T-helper 2 cell treated with Interferon-gamma antibody and Interleukin-4, amounts not matched to agents 5 μg/mL and 100 μg/mL, for 36 hours (primary cell): ENCODE data around the gene ANKRD10.
"Not testable (repeated sequence)": the region's sequence is repeated elsewhere in the genome, so short reads cannot be mapped to it uniquely, and the experiment has no call there.

Experiments used
- DNase-seq: peaks from one replicate; pipeline ENCODE4 v3.0.0; 2021; ENCODE audit warnings: low spot score
- H3K27ac Mint-ChIP-seq: one replicate; pipeline ENCODE4 v1.8.0; 2021; ENCODE audit warnings: mild to moderate bottlenecking, mixed read lengths
- H3K27me3 Mint-ChIP-seq: one replicate; pipeline ENCODE4 v1.8.0; 2021; ENCODE audit warnings: low read depth, mixed read lengths
- H3K36me3 Mint-ChIP-seq: one replicate; pipeline ENCODE4 v1.8.0; 2021; ENCODE audit warnings: low read depth, mixed read lengths
- H3K4me1 Mint-ChIP-seq: one replicate; pipeline ENCODE4 v1.8.0; 2021; ENCODE audit warnings: low read depth, mixed read lengths
- H3K4me3 Mint-ChIP-seq: one replicate; pipeline ENCODE4 v1.8.0; 2022; ENCODE audit warnings: mild to moderate bottlenecking, moderate library complexity, mixed read lengths
- H3K9me3 Mint-ChIP-seq: one replicate; pipeline ENCODE4 v1.8.0; 2021; ENCODE audit warnings: mixed read lengths

ANKRD10 gene

GRCh38 chr13:110915057-110915873 lies at the start of gene ANKRD10:
Gene ANKRD10, minus strand, starts transcription at chr13:110915069. Its CDS starts 135 bp downstream, at chr13:110914934.
- peak; percentile 99 for DNase-seq
- Mint-ChIP-seq H3K36me3 (peaks cover 13% of the 10 kb centered on the region), H3K27me3 (no peaks in the 10 kb centered on the region), H3K9me3 (no peaks in the 10 kb centered on the region), H3K4me3 (peak within 1 kb of the TSS; percentile 92), H3K27ac (peak within 1 kb of the TSS; percentile 95), H3K4me1 (peaks cover 41% of the 10 kb centered on the region)

GRCh38 chr13:110964229-110965037 lies 49.6 kb upstream of the ANKRD10 start:
- H3K9me3 Mint-ChIP-seq: peaks cover 77% of the 10 kb centered on the region
- peaks cover 27% of the 10 kb centered on the region for H3K36me3 Mint-ChIP-seq
- peaks cover 23% of the 10 kb centered on the region for H3K4me1 Mint-ChIP-seq
- no peak overlapping the region for H3K4me3 Mint-ChIP-seq
- no peak for DNase-seq
- peak overlapping the region; percentile 83 for H3K27ac Mint-ChIP-seq
- H3K27me3 Mint-ChIP-seq: peaks cover 2% of the 10 kb centered on the region

- H3K27me3 Mint-ChIP-seq: no peaks in the 10 kb centered on the region
- peak overlapping the region; percentile 10 for H3K27ac Mint-ChIP-seq
- peaks cover 27% of the 10 kb centered on the region for H3K36me3 Mint-ChIP-seq
- no peak for DNase-seq
- H3K4me3 Mint-ChIP-seq: no peak overlapping the region
- peaks cover 76% of the 10 kb centered on the region for H3K9me3 Mint-ChIP-seq
- peaks cover 23% of the 10 kb centered on the region for H3K4me1 Mint-ChIP-seq
These were observed 48.7 kb upstream of the ANKRD10 start for GRCh38 chr13:110963554-110963970.

- Mint-ChIP-seq H3K9me3 (peaks cover 63% of the 10 kb centered on the region), H3K27ac (no peak overlapping the region), H3K36me3 (peaks cover 22% of the 10 kb centered on the region), H3K27me3 (no peaks in the 10 kb centered on the region), H3K4me3 (no peak overlapping the region), H3K4me1 (peaks cover 23% of the 10 kb centered on the region)
- DNase-seq: no peak
These were observed 47.1 kb upstream of the ANKRD10 start for GRCh38 chr13:110961959-110962358.

GRCh38 chr13:110960204-110960603 lies 45.3 kb upstream of the ANKRD10 start:
- Mint-ChIP-seq H3K4me3 (no peak overlapping the region), H3K4me1 (peaks cover 13% of the 10 kb centered on the region), H3K9me3 (peaks cover 47% of the 10 kb centered on the region), H3K27ac (no peak overlapping the region), H3K27me3 (no peaks in the 10 kb centered on the region), H3K36me3 (peaks cover 12% of the 10 kb centered on the region)
- no peak for DNase-seq

- DNase-seq: no peak
- Mint-ChIP-seq H3K4me1 (peaks cover 5% of the 10 kb centered on the region), H3K27ac (no peak overlapping the region), H3K9me3 (peaks cover 27% of the 10 kb centered on the region), H3K36me3 (peaks cover 6% of the 10 kb centered on the region), H3K27me3 (no peaks in the 10 kb centered on the region), H3K4me3 (no peak overlapping the region)
These were observed 43.1 kb upstream of the ANKRD10 start for GRCh38 chr13:110957931-110958330.

GRCh38 chr13:110957181-110957884 lies 42.5 kb upstream of the ANKRD10 start:
- H3K4me1 Mint-ChIP-seq: peaks cover 5% of the 10 kb centered on the region
- DNase-seq: no peak
- H3K9me3 Mint-ChIP-seq: peaks cover 21% of the 10 kb centered on the region

GRCh38 chr13:110956216-110956615 lies 41.3 kb upstream of the ANKRD10 start:
- DNase-seq, H3K4me1 Mint-ChIP-seq, H3K27me3 Mint-ChIP-seq, H3K4me3 Mint-ChIP-seq, H3K27ac Mint-ChIP-seq, H3K36me3 Mint-ChIP-seq: not testable (repeated sequence)
- peaks cover 15% of the 10 kb centered on the region for H3K9me3 Mint-ChIP-seq

More at GRCh38 chr13:110957181-110957884, 42.5 kb upstream of the ANKRD10 start:
- H3K4me3 Mint-ChIP-seq: no peak overlapping the region
- no peaks in the 10 kb centered on the region for H3K27me3 Mint-ChIP-seq
- no peak overlapping the region for H3K27ac Mint-ChIP-seq
- H3K36me3 Mint-ChIP-seq: peaks cover 3% of the 10 kb centered on the region

GRCh38 chr13:110955608-110956007 lies 40.7 kb upstream of the ANKRD10 start:
- H3K9me3 Mint-ChIP-seq: peaks cover 13% of the 10 kb centered on the region
- not testable (repeated sequence) for H3K36me3 Mint-ChIP-seq, H3K27me3 Mint-ChIP-seq, H3K4me3 Mint-ChIP-seq, H3K27ac Mint-ChIP-seq, H3K4me1 Mint-ChIP-seq, DNase-seq

- H3K27ac Mint-ChIP-seq: peak overlapping the region; percentile 20
- H3K9me3 Mint-ChIP-seq: peaks cover 10% of the 10 kb centered on the region
- H3K4me1 Mint-ChIP-seq, H3K36me3 Mint-ChIP-seq, H3K4me3 Mint-ChIP-seq, H3K27me3 Mint-ChIP-seq: not testable (repeated sequence)
- peak; percentile 48 for DNase-seq
These were observed 40.2 kb upstream of the ANKRD10 start for GRCh38 chr13:110955072-110955503.

- DNase-seq, H3K4me3 Mint-ChIP-seq, H3K9me3 Mint-ChIP-seq, H3K27me3 Mint-ChIP-seq, H3K36me3 Mint-ChIP-seq, H3K4me1 Mint-ChIP-seq: not testable (repeated sequence)
- H3K27ac Mint-ChIP-seq: peak overlapping the region; percentile 41
These were observed 39.7 kb upstream of the ANKRD10 start for GRCh38 chr13:110954533-110954920.

GRCh38 chr13:110953833-110954532 lies 39.1 kb upstream of the ANKRD10 start:
- no peaks in the 10 kb centered on the region for H3K36me3 Mint-ChIP-seq
- H3K4me3 Mint-ChIP-seq: no peak overlapping the region
- H3K4me1 Mint-ChIP-seq: peaks cover 10% of the 10 kb centered on the region
- DNase-seq: no peak
- H3K27ac Mint-ChIP-seq: no peak overlapping the region
- H3K9me3 Mint-ChIP-seq: peaks cover 5% of the 10 kb centered on the region
- no peaks in the 10 kb centered on the region for H3K27me3 Mint-ChIP-seq

GRCh38 chr13:110953416-110953815 lies 38.5 kb upstream of the ANKRD10 start:
- H3K4me3 Mint-ChIP-seq: no peak overlapping the region
- H3K27ac Mint-ChIP-seq: no peak overlapping the region
- peaks cover 1% of the 10 kb centered on the region for H3K9me3 Mint-ChIP-seq
- peaks cover 10% of the 10 kb centered on the region for H3K4me1 Mint-ChIP-seq
- no peaks in the 10 kb centered on the region for H3K27me3 Mint-ChIP-seq
- no peak for DNase-seq
- no peaks in the 10 kb centered on the region for H3K36me3 Mint-ChIP-seq
